ENCODE results near the gene STK11.
"Not testable (repeated sequence)": the region's sequence is repeated elsewhere in the genome, so short reads cannot be mapped to it uniquely, and the experiment has no call there.

Gene STK11

GRCh38 chr19:1169411-1169791 is 36.2 kb upstream of the STK11 start:
- no peak for DNase-seq (ENCODE audit: low read depth in 4 of 4, low spot score in 1 of 4)

- no peak for DNase-seq (ENCODE audit: low read depth in 4 of 4, low spot score in 1 of 4)
Measured at GRCh38 chr19:1169921-1170885, 35.4 kb upstream of the STK11 start.

- no peak for DNase-seq (ENCODE audit: low read depth in 4 of 4, low spot score in 1 of 4)
Measured at GRCh38 chr19:1170938-1171754, 34.4 kb upstream of the STK11 start.

GRCh38 chr19:1171755-1172352 is 33.7 kb upstream of the STK11 start:
- no peak for DNase-seq (ENCODE audit: low read depth in 4 of 4, low spot score in 1 of 4)

GRCh38 chr19:1172353-1173158 is 33.0 kb upstream of the STK11 start:
- DNase-seq (ENCODE audit: low read depth in 4 of 4, low spot score in 1 of 4), result no peak

- no peak for DNase-seq (ENCODE audit: low read depth in 4 of 4, low spot score in 1 of 4)
Measured at GRCh38 chr19:1173159-1173844, 32.3 kb upstream of the STK11 start.

GRCh38 chr19:1173845-1174809 is 31.5 kb upstream of the STK11 start, which contains the start of gene SBNO2:
Gene SBNO2 (minus strand): TSS chr19:1174268. CDS start chr19:1154276, 19,992 bp downstream.
- peak; percentile 86 to 95 (median 90) for DNase-seq (ENCODE audit: low read depth in 4 of 4, low spot score in 1 of 4)

GRCh38 chr19:1177322-1178114 is 28.1 kb upstream of the STK11 start:
- DNase-seq (ENCODE audit: low read depth in 4 of 4, low spot score in 1 of 4), result no peak

- no peak for DNase-seq (ENCODE audit: low read depth in 4 of 4, low spot score in 1 of 4)
Measured at GRCh38 chr19:1181606-1182005, 24.0 kb upstream of the STK11 start.

- DNase-seq (ENCODE audit: low read depth in 4 of 4, low spot score in 1 of 4), result no peak
Measured at GRCh38 chr19:1182068-1182467, 23.5 kb upstream of the STK11 start.

GRCh38 chr19:1182727-1183126 is 22.9 kb upstream of the STK11 start:
- DNase-seq (ENCODE audit: low read depth in 4 of 4, low spot score in 1 of 4), result no peak

GRCh38 chr19:1183543-1184172 is 21.9 kb upstream of the STK11 start:
- no peak for DNase-seq (ENCODE audit: low read depth in 4 of 4, low spot score in 1 of 4)

- peak in 2 of 4 experiments; percentile 49 to 50 for DNase-seq (ENCODE audit: low read depth in 4 of 4, low spot score in 1 of 4)
Measured at GRCh38 chr19:1189419-1189818, 16.2 kb upstream of the STK11 start.

- no peak for DNase-seq (ENCODE audit: low read depth in 4 of 4, low spot score in 1 of 4)
Measured at GRCh38 chr19:1199531-1199930, 6.0 kb upstream of the STK11 start.

GRCh38 chr19:1200614-1201013 is 5.0 kb upstream of the STK11 start:
- not testable (repeated sequence) for DNase-seq (ENCODE audit: low read depth in 4 of 4, low spot score in 1 of 4)

- no peak for DNase-seq (ENCODE audit: low read depth in 4 of 4, low spot score in 1 of 4)
Measured at GRCh38 chr19:1206150-1206863, 729 bp downstream of the STK11 start.

GRCh38 chr19:1206864-1207450 is 1.4 kb downstream of the STK11 start:
- DNase-seq (ENCODE audit: low read depth in 4 of 4, low spot score in 1 of 4), result no peak

All from stimulated activated CD4-positive, alpha-beta T cell treated with anti-CD3 and anti-CD28 coated beads, Interleukin-1b, Interleukin-23, amount 100 ng/mL, for 24 hours (primary cell).